Gastroesophageal sphincter (tissue), 4 donors: ENCODE measurements around the gene TDRD9. TPM values are rescaled to one million over a fixed set of nuclear protein-coding genes. Genes with fewer than 3 reads are reported as not detected.

Experiments
- ATAC-seq: fragments of 150-250 bp; one replicate; pipeline ENCODE4 v1.9.1; 2016; ENCODE audit warnings: mild to moderate bottlenecking, moderate library complexity
- H3K27ac ChIP-seq, 4 donors: fragments of 200-600 bp; sonication (generic) in 3 of 4; 1 replicate in 3 of 4; 2 replicates in 1 of 4; pipeline ENCODE4 v1.5.1; 2016 to 2019
- H3K27me3 ChIP-seq: fragments of 200-600 bp; sonication (generic); one replicate; pipeline ENCODE4 v1.5.1; 2019
- H3K36me3 ChIP-seq, 2 donors: fragments of 200-600 bp; sonication (generic); one replicate each; pipeline ENCODE4 v1.5.1; 2019; ENCODE audit warnings: control low read depth in 1 of 2
- H3K4me1 ChIP-seq, 3 donors: fragments of 200-600 bp; sonication (generic); 1 replicate in 2 of 3; 2 replicates in 1 of 3; pipeline ENCODE4 v1.5.1; 2016 to 2019; ENCODE audit warnings: control low read depth in 2 of 3
- H3K4me3 ChIP-seq, 2 donors: fragments of 200-600 bp; sonication (generic); one replicate each; pipeline ENCODE4 v1.5.1; 2019; ENCODE audit warnings: mild to moderate bottlenecking in 1 of 2, moderate library complexity in 1 of 2
- H3K9me3 ChIP-seq, 3 donors: fragments of 200-600 bp; sonication (generic); one replicate each; pipeline ENCODE4 v1.5.1; 2017 to 2019; ENCODE audit warnings: control low read depth in 2 of 3
- CTCF ChIP-seq, 4 experiments: fragments of 200-600 bp in 2 of 4; fragments of 450-650 bp in 2 of 4; sonication (generic) in 1 of 4; IDR thresholded peaks; one replicate each; pipeline ENCODE4 v1.5.1; 2017 to 2019; ENCODE audit warnings: antibody characterized with exemption in 4 of 4, mild to moderate bottlenecking in 2 of 4, moderate library complexity in 2 of 4
- EP300 ChIP-seq: sonication (generic); formaldehyde crosslinking; IDR thresholded peaks from one replicate; pipeline ENCODE4 v1.6.1; 2017; ENCODE audit warnings: antibody characterized with exemption, mild to moderate bottlenecking
- POLR2A ChIP-seq, 2 donors: fragments of 450-650 bp; IDR thresholded peaks; one replicate each; pipeline ENCODE4 v1.6.1; 2017; ENCODE audit warnings: antibody characterized with exemption in 2 of 2, mild to moderate bottlenecking in 2 of 2, moderate library complexity in 1 of 2
- POLR2AphosphoS5 ChIP-seq: sonication (generic); formaldehyde crosslinking; IDR thresholded peaks from one replicate; pipeline ENCODE4 v1.6.1; 2017; ENCODE audit warnings: antibody characterized with exemption
- WGBS, 2 donors: methylation state at CpG; one replicate each; pipeline ENCODE4 v1.1.5; 2018; ENCODE audit warnings: low coverage in 1 of 2; 5-methylcytosine and 5-hydroxymethylcytosine counted together
- total RNA-seq, 4 donors: library from RNA; depleted of rRNA; stranded (reverse); fragments of >200 nt; gene quantifications; one replicate each; pipeline ENCODE4 v1.1.0, GENCODE V29; 2016

TDRD9 gene
- total RNA-seq, 4 donors from 2014 or later, result 1.6 to 5.4 (median 2.3) TPM

- H3K27me3 ChIP-seq, result peaks cover 45% of the 10 kb centered on the region
- H3K9me3 ChIP-seq, result peaks cover 0 to 9% (median 0%) of the 10 kb centered on the region in 3 donors
- H3K36me3 ChIP-seq, result no peaks in the 10 kb centered on the region
- H3K27ac ChIP-seq, result no peak overlapping the region
- no peak overlapping the region for H3K4me3 ChIP-seq
- 83 to 88% methylated on average over 2 of the region's 2 CpGs for WGBS, 2 donors
- ATAC-seq, result no peak
- TF ChIP-seq POLR2A (IDR thresholded peaks at IDR 0.05), result no peak
- TF ChIP-seq CTCF (IDR thresholded peaks at IDR 0.05), result no peak
- TF ChIP-seq EP300, result no peak
- no peak for TF ChIP-seq POLR2AphosphoS5
- H3K4me1 ChIP-seq, result no peaks in the 10 kb centered on the region
Observed at GRCh38 chr14:103948442-103948841, 20.2 kb downstream of the TDRD9 start.

GRCh38 chr14:103949131-103949790, 21.0 kb downstream of the TDRD9 start:
- H3K4me3 ChIP-seq, result no peak overlapping the region
- no peak overlapping the region for H3K27ac ChIP-seq
- H3K36me3 ChIP-seq, result no peaks in the 10 kb centered on the region
- no peak for ATAC-seq
- no peaks in the 10 kb centered on the region for H3K4me1 ChIP-seq
- peaks cover 0 to 9% (median 0%) of the 10 kb centered on the region in 3 donors for H3K9me3 ChIP-seq
- H3K27me3 ChIP-seq, result peaks cover 37% of the 10 kb centered on the region
- WGBS, 2 donors, result 25 to 76% methylated on average over 2 to 5 of the region's 5 CpGs
- no peak for TF ChIP-seq EP300
- no peak for TF ChIP-seq CTCF (IDR thresholded peaks at IDR 0.05)
- TF ChIP-seq POLR2AphosphoS5, result no peak
- TF ChIP-seq POLR2A (IDR thresholded peaks at IDR 0.05), result no peak

- Histone ChIP-seq H3K4me1 (no peaks in the 10 kb centered on the region), H3K27ac (no peak overlapping the region), H3K27me3 (no peaks in the 10 kb centered on the region), H3K9me3 (no peaks in the 10 kb centered on the region), H3K4me3 (no peak overlapping the region), H3K36me3 (no peaks in the 10 kb centered on the region)
- 25 to 36% methylated on average over 9 to 11 of the region's 11 CpGs for WGBS, 2 donors
- TF ChIP-seq POLR2A (IDR thresholded peaks at IDR 0.05), result no peak
- no peak for TF ChIP-seq POLR2AphosphoS5
- TF ChIP-seq CTCF (IDR thresholded peaks at IDR 0.05), result no peak
- TF ChIP-seq EP300, result no peak
- no peak for ATAC-seq
Observed at GRCh38 chr14:103960457-103961055, 32.3 kb downstream of the TDRD9 start.

- 61 to 69% methylated on average over 5 of the region's 5 CpGs for WGBS, 2 donors
- no peaks in the 10 kb centered on the region for H3K36me3 ChIP-seq
- H3K27ac ChIP-seq, result no peak overlapping the region
- H3K9me3 ChIP-seq, result no peaks in the 10 kb centered on the region
- no peaks in the 10 kb centered on the region for H3K4me1 ChIP-seq
- TF ChIP-seq POLR2AphosphoS5 (no peak), EP300 (no peak), CTCF (IDR thresholded peaks at IDR 0.05) (no peak), POLR2A (IDR thresholded peaks at IDR 0.05) (no peak)
- H3K27me3 ChIP-seq, result peaks cover 5% of the 10 kb centered on the region
- no peak overlapping the region for H3K4me3 ChIP-seq
- no peak for ATAC-seq
Observed at GRCh38 chr14:103961928-103962578, 33.8 kb downstream of the TDRD9 start.
